Measurements from ENCODE around the gene RNU7-1. TPM values are rescaled to one million over a fixed set of nuclear protein-coding genes. Genes with fewer than 3 reads are reported as not detected.

Gene RNU7-1
- total and polyA plus RNA-seq, 2 of the 4 experiments (the other 2 are of a cell fraction) = not detected

DNA sequence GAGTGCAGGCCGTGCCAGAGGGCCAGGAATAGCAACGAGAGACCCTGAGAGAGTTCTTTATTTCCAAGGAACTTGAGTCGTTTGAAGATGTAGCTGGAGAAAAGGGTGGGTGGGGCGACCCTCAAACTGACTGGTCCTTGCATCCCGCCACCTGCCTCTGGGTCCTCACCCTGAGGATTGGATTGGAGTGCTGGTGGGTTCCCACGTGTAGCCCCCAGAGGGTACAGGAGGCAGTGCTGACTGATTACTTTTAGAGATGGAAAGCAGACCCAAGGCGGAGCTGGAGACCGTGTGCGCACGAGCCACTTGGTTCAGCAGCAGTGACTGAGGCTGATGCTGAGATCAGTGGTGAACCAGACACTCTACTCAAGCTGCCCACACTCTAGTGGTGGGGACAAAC, 34.0 kb downstream of the RNU7-1 start:
- no peak overlapping the region for H3K18ac ChIP-seq (ENCODE audit: low read depth, low read length)
- H4K91ac ChIP-seq (ENCODE audit: insufficient read depth, low read depth, low read length) = no peak overlapping the region
- in situ Hi-C loops (cut with MboI; ENCODE audit: low sequenced_read_pairs) = no loop called here
- no peak overlapping the region for H3K23ac ChIP-seq (ENCODE audit: low read depth, low read length)
- no peak overlapping the region for H2BK15ac ChIP-seq (ENCODE audit: low read depth, low read length)
- no peak overlapping the region for H2BK20ac ChIP-seq (ENCODE audit: low read depth, low read length)
- H3K14ac ChIP-seq (replicated peaks; ENCODE audit: low read depth, low read length) = no peak overlapping the region
- H3K9me1 ChIP-seq (ENCODE audit: insufficient read depth, low read length) = peaks cover 3% of the 10 kb centered on the region; the same call in 1 of the 2 replicates
- H3K27me3 ChIP-seq (ENCODE audit: control insufficient read depth, insufficient read depth, low read length) = no peaks in the 10 kb centered on the region
- H3K4me2 ChIP-seq (ENCODE audit: low read depth, low read length) = no peak overlapping the region
- DNase-seq (no peak), ATAC-seq (ENCODE audit: low read depth) (no peak)
- TF ChIP-seq FOS (IDR thresholded peaks at IDR 0.05; ENCODE audit: low read depth, low read length) (no peak), NFE2L2 (IDR thresholded peaks at IDR 0.05; ENCODE audit: low read depth, low read length) (no peak), MAZ (IDR thresholded peaks at IDR 0.05; ENCODE audit: borderline replicate concordance, low read depth, low read length) (no peak), SMC3 (IDR thresholded peaks at IDR 0.05; ENCODE audit: low read depth, low read length) (no peak), RAD21 (IDR thresholded peaks at IDR 0.05; ENCODE audit: low read length) (no peak), BHLHE40 (IDR thresholded peaks at IDR 0.05; ENCODE audit: low read depth, low read length) (no peak), CEBPB (IDR thresholded peaks at IDR 0.05; ENCODE audit: low read depth, low read length) (no peak), MAFK (IDR thresholded peaks at IDR 0.05; ENCODE audit: low read depth, low read length) (no peak), MXI1 (IDR thresholded peaks at IDR 0.05; ENCODE audit: borderline replicate concordance, low read depth, low read length) (no peak)
- TF ChIP-seq, protein P1, sequence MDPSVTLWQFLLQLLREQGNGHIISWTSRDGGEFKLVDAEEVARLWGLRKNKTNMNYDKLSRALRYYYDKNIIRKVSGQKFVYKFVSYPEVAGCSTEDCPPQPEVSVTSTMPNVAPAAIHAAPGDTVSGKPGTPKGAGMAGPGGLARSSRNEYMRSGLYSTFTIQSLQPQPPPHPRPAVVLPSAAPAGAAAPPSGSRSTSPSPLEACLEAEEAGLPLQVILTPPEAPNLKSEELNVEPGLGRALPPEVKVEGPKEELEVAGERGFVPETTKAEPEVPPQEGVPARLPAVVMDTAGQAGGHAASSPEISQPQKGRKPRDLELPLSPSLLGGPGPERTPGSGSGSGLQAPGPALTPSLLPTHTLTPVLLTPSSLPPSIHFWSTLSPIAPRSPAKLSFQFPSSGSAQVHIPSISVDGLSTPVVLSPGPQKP (IDR thresholded peaks at IDR 0.05; ENCODE audit: borderline replicate concordance, low read depth, low read length) = no peak
- TF ChIP-seq, protein P2, sequence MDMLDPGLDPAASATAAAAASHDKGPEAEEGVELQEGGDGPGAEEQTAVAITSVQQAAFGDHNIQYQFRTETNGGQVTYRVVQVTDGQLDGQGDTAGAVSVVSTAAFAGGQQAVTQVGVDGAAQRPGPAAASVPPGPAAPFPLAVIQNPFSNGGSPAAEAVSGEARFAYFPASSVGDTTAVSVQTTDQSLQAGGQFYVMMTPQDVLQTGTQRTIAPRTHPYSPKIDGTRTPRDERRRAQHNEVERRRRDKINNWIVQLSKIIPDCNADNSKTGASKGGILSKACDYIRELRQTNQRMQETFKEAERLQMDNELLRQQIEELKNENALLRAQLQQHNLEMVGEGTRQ (IDR thresholded peaks at IDR 0.05; ENCODE audit: low read depth, low read length) = no peak
- H3K56ac ChIP-seq (ENCODE audit: extremely low read depth, insufficient read depth, low read length) = no peak overlapping the region
- intact Hi-C loops (cut with micrococcal nuclease) = no loop called here
- peaks cover 10 to 26% of the 10 kb centered on the region in 2 experiments for H3K79me1 ChIP-seq (ENCODE audit: low read depth in 1 of 2, low read length in 2 of 2)
- H2BK5ac ChIP-seq (ENCODE audit: low read depth, low read length, poor library complexity, severe bottlenecking) = no peak overlapping the region
- dilution Hi-C loops (cut with HindIII; ENCODE audit: low sequenced_read_pairs, unreplicated experiment) = no loop called here
- no peak overlapping the region for H2AK9ac ChIP-seq (replicated peaks; ENCODE audit: low read depth, low read length, poor library complexity)
- no peak overlapping the region for H4K8ac ChIP-seq (ENCODE audit: low read depth in 2 of 2, low read length in 2 of 2)
- H4K20me1 ChIP-seq (ENCODE audit: insufficient read depth, low read length) = no peaks in the 10 kb centered on the region
- no peak overlapping the region for H4K5ac ChIP-seq (ENCODE audit: low read depth, low read length)
- POLR2A ChIA-PET (ENCODE audit: unreplicated experiment) = no interaction called here
- H3K27ac ChIP-seq (ENCODE audit: insufficient read depth, low read length) = no peak overlapping the region
- H2AFZ ChIP-seq (replicated peaks; ENCODE audit: low read length, poor library complexity) = no peak overlapping the region
- H3K4me3 ChIP-seq (ENCODE audit: insufficient read depth, low read depth, low read length) = no peak overlapping the region
- no CpG with 5 or more reads among the region's 10 CpGs for WGBS, 2 experiments (ENCODE audit: extremely low coverage in 2 of 2, insufficient read length in 1 of 2)
- no peaks in the 10 kb centered on the region for H3K9me3 ChIP-seq (ENCODE audit: control insufficient read depth, insufficient read depth, low read length)
- H3K36me3 ChIP-seq (ENCODE audit: control insufficient read depth, insufficient read depth, low read length) = peaks cover 66% of the 10 kb centered on the region
- CTCF ChIA-PET = no interaction called here
- H3K4ac ChIP-seq (ENCODE audit: low read depth, low read length) = no peak overlapping the region
- no TSS peak for BruUV-seq (replicated peaks)
- H3K9ac ChIP-seq (ENCODE audit: low read depth, low read length) = no peak overlapping the region
- H3K4me1 ChIP-seq (ENCODE audit: control insufficient read depth, insufficient read depth, low read length) = no peaks in the 10 kb centered on the region
- H2AK5ac ChIP-seq (ENCODE audit: low read depth, low read length) = no peak overlapping the region
- no peak overlapping the region for H2BK120ac ChIP-seq (ENCODE audit: low read depth, low read length)

All from IMR-90 (cell line).